Gastroesophageal sphincter (tissue), 4 donors: ENCODE data around the gene HNRNPUL1. TPM values are rescaled to one million over a fixed set of nuclear protein-coding genes. Genes with fewer than 3 reads are reported as not detected.

Experiments
- ATAC-seq: fragments of 150-250 bp; one replicate; pipeline ENCODE4 v1.9.1; 2016; ENCODE audit warnings: mild to moderate bottlenecking, moderate library complexity
- H3K27ac ChIP-seq, 4 donors: fragments of 200-600 bp; sonication (generic) in 3 of 4; 1 replicate in 3 of 4; 2 replicates in 1 of 4; pipeline ENCODE4 v1.5.1; 2016 to 2019
- H3K27me3 ChIP-seq: fragments of 200-600 bp; sonication (generic); one replicate; pipeline ENCODE4 v1.5.1; 2019
- H3K36me3 ChIP-seq, 2 donors: fragments of 200-600 bp; sonication (generic); one replicate each; pipeline ENCODE4 v1.5.1; 2019; ENCODE audit warnings: control low read depth in 1 of 2
- H3K4me1 ChIP-seq, 3 donors: fragments of 200-600 bp; sonication (generic); 1 replicate in 2 of 3; 2 replicates in 1 of 3; pipeline ENCODE4 v1.5.1; 2016 to 2019; ENCODE audit warnings: control low read depth in 2 of 3
- H3K4me3 ChIP-seq, 2 donors: fragments of 200-600 bp; sonication (generic); one replicate each; pipeline ENCODE4 v1.5.1; 2019; ENCODE audit warnings: mild to moderate bottlenecking in 1 of 2, moderate library complexity in 1 of 2
- H3K9me3 ChIP-seq, 3 donors: fragments of 200-600 bp; sonication (generic); one replicate each; pipeline ENCODE4 v1.5.1; 2017 to 2019; ENCODE audit warnings: control low read depth in 2 of 3
- CTCF ChIP-seq, 4 experiments: fragments of 200-600 bp in 2 of 4; fragments of 450-650 bp in 2 of 4; sonication (generic) in 1 of 4; IDR thresholded peaks; one replicate each; pipeline ENCODE4 v1.5.1; 2017 to 2019; ENCODE audit warnings: antibody characterized with exemption in 4 of 4, mild to moderate bottlenecking in 2 of 4, moderate library complexity in 2 of 4
- EP300 ChIP-seq: sonication (generic); formaldehyde crosslinking; IDR thresholded peaks from one replicate; pipeline ENCODE4 v1.6.1; 2017; ENCODE audit warnings: antibody characterized with exemption, mild to moderate bottlenecking
- POLR2A ChIP-seq, 2 donors: fragments of 450-650 bp; IDR thresholded peaks; one replicate each; pipeline ENCODE4 v1.6.1; 2017; ENCODE audit warnings: antibody characterized with exemption in 2 of 2, mild to moderate bottlenecking in 2 of 2, moderate library complexity in 1 of 2
- POLR2AphosphoS5 ChIP-seq: sonication (generic); formaldehyde crosslinking; IDR thresholded peaks from one replicate; pipeline ENCODE4 v1.6.1; 2017; ENCODE audit warnings: antibody characterized with exemption
- WGBS, 2 donors: methylation state at CpG; one replicate each; pipeline ENCODE4 v1.1.5; 2018; ENCODE audit warnings: low coverage in 1 of 2; 5-methylcytosine and 5-hydroxymethylcytosine counted together
- total RNA-seq, 4 donors: library from RNA; depleted of rRNA; stranded (reverse); fragments of >200 nt; gene quantifications; one replicate each; pipeline ENCODE4 v1.1.0, GENCODE V29; 2016

HNRNPUL1 gene
- total RNA-seq, 4 donors from 2014 or later, result 142 to 204 (median 160) TPM

- WGBS, 2 donors, result 0 to 2% methylated on average over 3 to 19 of the region's 23 CpGs
- ATAC-seq, result peak; percentile 63
- H3K36me3 ChIP-seq, result peaks cover 0 to 43% of the 10 kb centered on the region in 2 donors
- H3K9me3 ChIP-seq, result no peaks in the 10 kb centered on the region
- no peaks in the 10 kb centered on the region for H3K27me3 ChIP-seq
- H3K4me3 ChIP-seq, result peak overlapping the region; percentile 10 to 41
- TF ChIP-seq POLR2AphosphoS5 (peak; percentile 32), EP300 (no peak), CTCF (IDR thresholded peaks at IDR 0.05) (no peak)
- H3K4me1 ChIP-seq, result peaks cover 2 to 86% (median 66%) of the 10 kb centered on the region in 3 donors
- peak overlapping the region; percentile 47 to 90 (median 85) for H3K27ac ChIP-seq
These were observed 60.9 kb downstream of the HNRNPUL1 start for GRCh38 chr19:41324921-41325639.

- Histone ChIP-seq H3K27me3 (no peaks in the 10 kb centered on the region), H3K27ac (peak overlapping the region; percentile 47 to 90 (median 85)), H3K36me3 (peaks cover 0 to 43% of the 10 kb centered on the region in 2 donors), H3K9me3 (no peaks in the 10 kb centered on the region), H3K4me3 (peak overlapping the region in 1 of 2 donors; percentile 41), H3K4me1 (peaks cover 2 to 86% (median 66%) of the 10 kb centered on the region in 3 donors)
- ATAC-seq, result no peak
- 0% methylated on average over 2 of the region's 10 CpGs; no CpG with 5 or more reads in 1 of the 2 donors for WGBS, 2 donors
- TF ChIP-seq POLR2A (IDR thresholded peaks at IDR 0.05) (no peak), POLR2AphosphoS5 (no peak), EP300 (no peak), CTCF (IDR thresholded peaks at IDR 0.05) (no peak)
These were observed 61.4 kb downstream of the HNRNPUL1 start for GRCh38 chr19:41325640-41325946.

GRCh38 chr19:41325947-41326706 lies 62.0 kb downstream of the HNRNPUL1 start:
- H3K9me3 ChIP-seq, result no peaks in the 10 kb centered on the region
- WGBS, 2 donors, result 58 to 66% methylated on average over 3 to 5 of the region's 30 CpGs
- peaks cover 0 to 43% of the 10 kb centered on the region in 2 donors for H3K36me3 ChIP-seq
- peak overlapping the region; percentile 47 to 90 (median 85) for H3K27ac ChIP-seq
- peak overlapping the region in 1 of 2 donors; percentile 41 for H3K4me3 ChIP-seq
- H3K4me1 ChIP-seq, result peaks cover 2 to 85% (median 66%) of the 10 kb centered on the region in 3 donors
- no peak for ATAC-seq
- H3K27me3 ChIP-seq, result no peaks in the 10 kb centered on the region
- TF ChIP-seq POLR2A (IDR thresholded peaks at IDR 0.05) (no peak), POLR2AphosphoS5 (no peak), CTCF (IDR thresholded peaks at IDR 0.05) (no peak), EP300 (no peak)

- peak overlapping the region in 3 of 4 donors; percentile 77 to 90 (median 84) for H3K27ac ChIP-seq
- peak overlapping the region in 1 of 2 donors; percentile 34 for H3K4me3 ChIP-seq
- WGBS, 2 donors, result 53 to 63% methylated on average over 2 to 8 of the region's 13 CpGs
- H3K4me1 ChIP-seq, result peaks cover 2 to 75% (median 60%) of the 10 kb centered on the region in 3 donors
- no peak for ATAC-seq
- TF ChIP-seq POLR2A (IDR thresholded peaks at IDR 0.05) (no peak), EP300 (no peak), POLR2AphosphoS5 (no peak), CTCF (IDR thresholded peaks at IDR 0.05) (no peak)
- peaks cover 0 to 50% of the 10 kb centered on the region in 2 donors for H3K36me3 ChIP-seq
- no peaks in the 10 kb centered on the region for H3K27me3 ChIP-seq
- H3K9me3 ChIP-seq, result no peaks in the 10 kb centered on the region
These were observed 63.0 kb downstream of the HNRNPUL1 start for GRCh38 chr19:41327076-41327575.
